Adrenal gland (tissue), 12 donors: Measurements from ENCODE around the gene TMEM169. TPM values are rescaled to one million over a fixed set of nuclear protein-coding genes. Genes with fewer than 3 reads are reported as not detected.

Experiments
- DNase-seq, 7 donors: peaks; one replicate each; pipeline ENCODE4 v3.0.0-alpha.2; 2019 to 2020
- H3K27ac ChIP-seq, 5 donors: fragments of 200-600 bp; sonication (generic) in 4 of 5; 1 replicate in 3 of 5; 2 replicates in 2 of 5; pipeline versions ENCODE4 v1.5.1 to v1.8.0; 2016 to 2020; ENCODE audit warnings: mild to moderate bottlenecking in 1 of 5
- H3K27me3 ChIP-seq: fragments of 200-600 bp; 2 replicates; pipeline ENCODE4 v1.8.0; 2021
- H3K36me3 ChIP-seq, 2 donors: fragments of 200-600 bp; replicated peaks in 1 of 2; 1 replicate in 1 of 2; 2 replicates in 1 of 2; pipeline versions ENCODE4 v1.5.1 to v1.8.0; 2018 to 2022
- H3K4me1 ChIP-seq, 2 donors: fragments of 200-600 bp; replicated peaks in 1 of 2; 1 replicate in 1 of 2; 2 replicates in 1 of 2; pipeline versions ENCODE4 v1.5.1 to v1.8.0; 2018 to 2021
- H3K4me3 ChIP-seq, 4 donors: fragments of 200-600 bp; sonication (generic) in 3 of 4; one replicate each; pipeline ENCODE4 v1.5.1; 2016 to 2018
- H3K9me3 ChIP-seq, 3 donors: fragments of 200-600 bp; sonication (generic) in 1 of 3; replicated peaks in 1 of 3; 1 replicate in 2 of 3; 2 replicates in 1 of 3; pipeline versions ENCODE4 v1.5.1 to v1.8.0; 2016 to 2021
- POLR2A ChIP-seq, 2 donors: fragments of 450-650 bp; IDR thresholded peaks; one replicate each; pipeline ENCODE4 v1.6.1; 2017; ENCODE audit warnings: antibody characterized with exemption in 2 of 2, mild to moderate bottlenecking in 2 of 2, moderate library complexity in 1 of 2
- WGBS, 4 donors: extraction: QIAGEN DNeasy Blood & Tissue Kit in 2 of 4; methylation state at CpG; one replicate each; pipeline versions ENCODE4 v1.1.5 to v1.1.7; 2013 to 2017; 5-methylcytosine and 5-hydroxymethylcytosine counted together
- intact Hi-C, 2 donors: fragments of 100-400 bp; cut with DNase I; formaldehyde crosslinking; loops; one replicate each; pipeline versions ENCODE4 v1.14.1 to v1.15.0; 2022 to 2023
- polyA plus RNA-seq, 3 donors: library from polyadenylated mRNA; stranded (reverse); fragments of 200-250 nt in 2 of 3; fragments of 350-450 nt in 1 of 3; fragmentation: Illumina TruSeq in 1 of 3; extraction: RNeasy Lipid Tissue Mini Kit (QIAGEN cat#74804) in 1 of 3; gene quantifications; one replicate each; pipeline ENCODE4 v1.2.3, GENCODE V29; 2013 to 2014
- total RNA-seq, 9 donors: library from RNA; depleted of rRNA in 4 of 9; stranded (reverse); fragments of >200 nt in 4 of 9; fragments of 120-200 nt in 1 of 9; fragmentation: NEBNext Ultra II Directional in 1 of 9; extraction: Animal tissue kit (Norgen Biotek cat#: 25700) in 1 of 9; gene quantifications; one replicate each; pipeline versions ENCODE4 v1.1.0 to v1.2.4, GENCODE V29; 2013 to 2023
- TF ChIP-seq, protein P1 (sequence below), 6 experiments: fragments of 450-650 bp in 4 of 6; fragments of 200-600 bp in 2 of 6; sonication (generic) in 1 of 6; IDR thresholded peaks; 1 replicate in 5 of 6; 2 replicates in 1 of 6; pipeline versions ENCODE4 v1.5.1 to v1.8.0; 2016 to 2021; ENCODE audit warnings: antibody characterized with exemption in 6 of 6, mild to moderate bottlenecking in 2 of 6, moderate library complexity in 1 of 6
- donor health status: healthy with polysubstance abuse.
- donor health status: Bipolar disorder and iron deficiency.
- donor health status: DM: yes; HTN: yes; CAD: no.
- donor health status: DM: no; HTN: no; CAD: no.
- donor health status: DM: no; HTN: no; CAD: no.
- donor health status: DM: yes; HTN: yes; CAD: no.

Gene TMEM169
- total and polyA plus RNA-seq, 12 donors, result 0.12 to 2.3 (median 0.80) TPM

DNA sequence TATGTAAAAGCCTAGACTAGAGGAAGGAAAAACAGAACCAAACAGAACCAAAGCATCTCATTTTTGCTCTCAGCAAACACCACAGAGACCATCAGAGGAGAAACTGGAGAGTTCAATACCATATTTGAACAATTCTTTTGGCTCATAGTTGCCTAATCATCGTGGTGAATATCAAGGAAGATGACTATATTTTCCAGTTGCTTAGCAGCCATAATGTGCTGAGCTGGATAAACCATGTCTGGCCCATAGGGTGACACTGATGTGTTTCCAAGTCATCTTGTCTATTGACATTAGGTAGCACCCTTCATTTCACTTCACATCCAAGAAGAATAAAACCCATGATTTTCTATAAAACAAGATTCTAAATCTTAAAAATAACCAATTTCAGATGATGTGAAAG lies 21.5 kb downstream of the TMEM169 start:
- 53 to 84% (median 55%) methylated on average over 1 of the region's 1 CpG for WGBS, 4 donors
- H3K36me3 ChIP-seq, result no peaks in the 10 kb centered on the region
- TF ChIP-seq, protein P1, sequence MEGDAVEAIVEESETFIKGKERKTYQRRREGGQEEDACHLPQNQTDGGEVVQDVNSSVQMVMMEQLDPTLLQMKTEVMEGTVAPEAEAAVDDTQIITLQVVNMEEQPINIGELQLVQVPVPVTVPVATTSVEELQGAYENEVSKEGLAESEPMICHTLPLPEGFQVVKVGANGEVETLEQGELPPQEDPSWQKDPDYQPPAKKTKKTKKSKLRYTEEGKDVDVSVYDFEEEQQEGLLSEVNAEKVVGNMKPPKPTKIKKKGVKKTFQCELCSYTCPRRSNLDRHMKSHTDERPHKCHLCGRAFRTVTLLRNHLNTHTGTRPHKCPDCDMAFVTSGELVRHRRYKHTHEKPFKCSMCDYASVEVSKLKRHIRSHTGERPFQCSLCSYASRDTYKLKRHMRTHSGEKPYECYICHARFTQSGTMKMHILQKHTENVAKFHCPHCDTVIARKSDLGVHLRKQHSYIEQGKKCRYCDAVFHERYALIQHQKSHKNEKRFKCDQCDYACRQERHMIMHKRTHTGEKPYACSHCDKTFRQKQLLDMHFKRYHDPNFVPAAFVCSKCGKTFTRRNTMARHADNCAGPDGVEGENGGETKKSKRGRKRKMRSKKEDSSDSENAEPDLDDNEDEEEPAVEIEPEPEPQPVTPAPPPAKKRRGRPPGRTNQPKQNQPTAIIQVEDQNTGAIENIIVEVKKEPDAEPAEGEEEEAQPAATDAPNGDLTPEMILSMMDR (IDR thresholded peaks at IDR 0.05), result no peak
- TF ChIP-seq POLR2A (IDR thresholded peaks at IDR 0.05), result no peak
- no peak overlapping the region for H3K4me3 ChIP-seq
- intact Hi-C loops, result no loop called here
- H3K27ac ChIP-seq, result no peak overlapping the region
- no peaks in the 10 kb centered on the region for H3K27me3 ChIP-seq
- H3K9me3 ChIP-seq, result no peaks in the 10 kb centered on the region
- DNase-seq, result no peak
- H3K4me1 ChIP-seq, result peaks cover 3 to 4% of the 10 kb centered on the region in 2 donors

DNA sequence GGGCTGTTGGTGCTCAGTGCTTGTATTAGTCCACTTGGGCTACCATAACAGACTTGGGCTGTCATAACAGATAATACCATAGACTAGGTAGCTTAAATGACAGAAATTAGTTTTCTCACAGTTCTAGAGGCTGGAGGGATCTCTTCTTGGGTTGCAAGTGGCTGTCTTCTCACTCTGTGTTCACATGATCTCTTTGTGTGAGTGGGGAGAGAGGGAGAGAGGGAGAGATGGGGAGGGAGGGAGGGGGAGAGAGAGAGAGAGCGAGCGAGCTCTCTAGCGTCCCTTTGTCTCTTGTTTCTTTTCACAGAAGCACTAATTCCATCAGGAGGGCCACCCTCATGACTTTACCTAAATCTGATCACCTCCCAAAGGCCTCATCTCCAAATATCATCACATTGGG lies 23.0 kb downstream of the TMEM169 start:
- intact Hi-C loops, result no loop called here
- Histone ChIP-seq H3K27ac (no peak overlapping the region), H3K36me3 (no peaks in the 10 kb centered on the region), H3K9me3 (no peaks in the 10 kb centered on the region), H3K4me1 (peaks cover 9 to 10% of the 10 kb centered on the region in 2 donors), H3K27me3 (no peaks in the 10 kb centered on the region), H3K4me3 (no peak overlapping the region)
- WGBS, 4 donors, result 77 to 87% (median 85%) methylated on average over 3 of the region's 3 CpGs
- DNase-seq, result no peak
- no peak for TF ChIP-seq POLR2A (IDR thresholded peaks at IDR 0.05)
- TF ChIP-seq, protein P1 (IDR thresholded peaks at IDR 0.05), result no peak

DNA sequence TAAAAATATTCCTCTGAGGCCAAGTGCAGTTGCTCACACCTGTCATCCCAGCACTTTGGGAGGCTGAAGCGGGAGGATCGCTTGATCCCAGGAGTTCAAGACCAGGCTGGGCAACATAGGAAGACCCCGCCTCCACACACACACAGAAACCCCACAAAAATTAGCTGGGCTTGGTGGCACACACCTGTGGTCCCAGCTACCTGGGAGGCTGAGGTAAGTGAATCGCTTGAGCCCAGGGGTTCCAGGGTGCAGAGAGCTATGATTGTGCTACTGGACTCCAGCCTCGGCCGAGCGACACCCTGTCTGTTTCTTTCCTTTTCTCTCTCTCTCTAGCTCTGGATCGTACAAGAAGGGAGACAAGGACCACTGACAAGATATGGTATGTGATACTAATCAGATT lies 25.6 kb downstream of the TMEM169 start:
- H3K27ac ChIP-seq, result peak overlapping the region in 3 of 5 donors; percentile 7 to 87 (median 68)
- peaks cover 20 to 29% of the 10 kb centered on the region in 2 donors for H3K4me1 ChIP-seq
- 61 to 71% (median 66%) methylated on average over 7 to 8 of the region's 8 CpGs for WGBS, 4 donors
- TF ChIP-seq, protein P1 (IDR thresholded peaks at IDR 0.05), result no peak
- TF ChIP-seq POLR2A (IDR thresholded peaks at IDR 0.05), result no peak
- DNase-seq, result peak in 1 of 7 donors; percentile 21
- peak overlapping the region in 2 of 4 donors; percentile 11 to 20 for H3K4me3 ChIP-seq
- intact Hi-C loops, result no loop called here
- no peaks in the 10 kb centered on the region for H3K9me3 ChIP-seq
- H3K27me3 ChIP-seq, result no peaks in the 10 kb centered on the region
- H3K36me3 ChIP-seq, result peaks cover 0 to 19% of the 10 kb centered on the region in 2 donors

DNA sequence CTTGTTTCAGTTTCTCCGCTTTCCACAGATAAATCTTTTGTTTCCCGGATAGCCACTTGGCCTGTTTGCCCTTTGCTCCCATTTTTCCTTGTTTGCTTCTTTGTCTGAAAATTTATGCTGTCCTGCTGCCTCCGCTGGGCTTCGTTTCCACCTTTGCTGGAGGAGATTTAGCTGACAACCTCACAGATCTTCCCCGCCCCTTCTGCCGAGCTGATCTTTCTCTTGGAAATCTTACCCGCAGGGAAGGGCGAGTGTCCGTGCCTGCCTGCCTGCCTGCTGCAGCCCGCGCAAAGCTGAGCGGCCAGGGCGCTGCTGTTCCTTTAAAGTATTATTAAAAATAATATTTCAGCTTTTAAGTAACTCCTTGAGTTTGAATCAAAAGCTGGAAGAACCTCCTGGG lies 26.0 kb downstream of the TMEM169 start:
- WGBS, 4 donors, result 27 to 31% (median 28%) methylated on average over 13 of the region's 13 CpGs
- intact Hi-C loops, result no loop called here
- Histone ChIP-seq H3K4me1 (peaks cover 20 to 29% of the 10 kb centered on the region in 2 donors), H3K27me3 (no peaks in the 10 kb centered on the region), H3K4me3 (peak overlapping the region in 2 of 4 donors; percentile 11 to 20), H3K36me3 (peaks cover 0 to 24% of the 10 kb centered on the region in 2 donors), H3K27ac (peak overlapping the region in 4 of 5 donors; percentile 7 to 87 (median 40)), H3K9me3 (no peaks in the 10 kb centered on the region)
- DNase-seq, result peak in 6 of 7 donors; percentile 34 to 68 (median 44)
- TF ChIP-seq POLR2A (IDR thresholded peaks at IDR 0.05), result peak in 1 of 2 donors; percentile 37
- TF ChIP-seq, protein P1 (IDR thresholded peaks at IDR 0.05), result no peak
